Neural cell (in vitro differentiated cells): ENCODE measurements around the gene GSTM5.

ENCODE experiments used
- EP300 ChIP-seq: fragments of 450-650 bp; conservative IDR thresholded peaks from 2 replicates; pipeline ENCODE4 v1.6.1; 2014; ENCODE audit warnings: antibody characterized with exemption, mild to moderate bottlenecking, moderate library complexity; ENCODE audit not compliant: poor library complexity, severe bottlenecking
- EZH2 ChIP-seq: fragments of 200-600, 300-800 bp; shearing (Covaris generic), sonication (generic); IDR thresholded peaks from 2 replicates; pipeline ENCODE4 v1.6.1; 2014; ENCODE audit warnings: antibody characterized with exemption, low read length, borderline replicate concordance, mild to moderate bottlenecking; ENCODE audit not compliant: insufficient read depth, poor library complexity, severe bottlenecking
- POLR2AphosphoS5 ChIP-seq: IDR thresholded peaks from 2 replicates; pipeline ENCODE4 v1.6.1; 2012
- RAD21 ChIP-seq: fragments of 450-650 bp; conservative IDR thresholded peaks from 2 replicates; pipeline ENCODE4 v1.6.1; 2014; ENCODE audit warnings: antibody characterized with exemption, mild to moderate bottlenecking, moderate library complexity
- TAF1 ChIP-seq: IDR thresholded peaks from 2 replicates; pipeline ENCODE4 v1.6.1; 2012; ENCODE audit warnings: low read depth
- TF ChIP-seq, protein P1 (sequence below): fragments of 450-650 bp; IDR thresholded peaks from 2 replicates; pipeline ENCODE4 v1.5.1; 2014; ENCODE audit warnings: antibody characterized with exemption, mild to moderate bottlenecking, moderate library complexity; ENCODE audit not compliant: poor library complexity, severe bottlenecking
- TF ChIP-seq, protein P2 (sequence below): IDR thresholded peaks from 2 replicates; pipeline ENCODE4 v1.6.1; 2012; ENCODE audit warnings: borderline replicate concordance

DNA sequence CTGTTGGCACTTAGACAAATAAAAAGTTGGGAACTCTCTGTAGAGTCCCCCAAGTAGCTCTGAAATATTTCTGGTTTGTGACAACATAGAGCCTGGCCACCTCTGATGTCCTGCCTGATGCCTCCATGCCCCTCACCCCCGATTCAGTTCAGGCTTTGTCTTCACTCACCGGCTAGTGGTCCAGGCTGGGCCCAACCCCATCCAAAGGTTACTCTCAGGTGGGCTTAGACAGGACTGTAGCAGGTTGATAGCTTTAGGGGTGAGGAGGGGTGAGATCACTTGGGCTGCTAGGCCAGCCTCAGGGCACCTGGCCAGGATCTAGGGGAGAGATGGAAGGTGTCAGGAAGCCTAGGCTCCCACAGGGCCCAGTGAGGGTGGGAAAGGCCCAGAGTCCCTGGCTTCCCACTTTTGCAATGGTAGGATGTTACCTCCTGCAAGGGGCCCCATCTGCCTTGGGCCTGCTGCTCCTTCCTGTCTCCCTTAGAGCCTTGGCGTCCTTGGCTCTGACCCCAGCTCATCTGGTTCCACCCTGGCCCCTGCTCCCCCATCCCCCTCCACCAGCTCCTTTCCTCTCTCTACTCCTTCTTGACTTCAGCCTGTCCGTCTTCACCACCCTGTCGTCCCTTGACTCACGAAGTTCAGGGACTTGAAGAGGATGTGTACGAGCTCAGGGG, 44.9 kb downstream of the GSTM5 start:
- no peak for TF ChIP-seq POLR2AphosphoS5
- TF ChIP-seq, protein P1, sequence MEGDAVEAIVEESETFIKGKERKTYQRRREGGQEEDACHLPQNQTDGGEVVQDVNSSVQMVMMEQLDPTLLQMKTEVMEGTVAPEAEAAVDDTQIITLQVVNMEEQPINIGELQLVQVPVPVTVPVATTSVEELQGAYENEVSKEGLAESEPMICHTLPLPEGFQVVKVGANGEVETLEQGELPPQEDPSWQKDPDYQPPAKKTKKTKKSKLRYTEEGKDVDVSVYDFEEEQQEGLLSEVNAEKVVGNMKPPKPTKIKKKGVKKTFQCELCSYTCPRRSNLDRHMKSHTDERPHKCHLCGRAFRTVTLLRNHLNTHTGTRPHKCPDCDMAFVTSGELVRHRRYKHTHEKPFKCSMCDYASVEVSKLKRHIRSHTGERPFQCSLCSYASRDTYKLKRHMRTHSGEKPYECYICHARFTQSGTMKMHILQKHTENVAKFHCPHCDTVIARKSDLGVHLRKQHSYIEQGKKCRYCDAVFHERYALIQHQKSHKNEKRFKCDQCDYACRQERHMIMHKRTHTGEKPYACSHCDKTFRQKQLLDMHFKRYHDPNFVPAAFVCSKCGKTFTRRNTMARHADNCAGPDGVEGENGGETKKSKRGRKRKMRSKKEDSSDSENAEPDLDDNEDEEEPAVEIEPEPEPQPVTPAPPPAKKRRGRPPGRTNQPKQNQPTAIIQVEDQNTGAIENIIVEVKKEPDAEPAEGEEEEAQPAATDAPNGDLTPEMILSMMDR: no peak
- TF ChIP-seq, protein P2, sequence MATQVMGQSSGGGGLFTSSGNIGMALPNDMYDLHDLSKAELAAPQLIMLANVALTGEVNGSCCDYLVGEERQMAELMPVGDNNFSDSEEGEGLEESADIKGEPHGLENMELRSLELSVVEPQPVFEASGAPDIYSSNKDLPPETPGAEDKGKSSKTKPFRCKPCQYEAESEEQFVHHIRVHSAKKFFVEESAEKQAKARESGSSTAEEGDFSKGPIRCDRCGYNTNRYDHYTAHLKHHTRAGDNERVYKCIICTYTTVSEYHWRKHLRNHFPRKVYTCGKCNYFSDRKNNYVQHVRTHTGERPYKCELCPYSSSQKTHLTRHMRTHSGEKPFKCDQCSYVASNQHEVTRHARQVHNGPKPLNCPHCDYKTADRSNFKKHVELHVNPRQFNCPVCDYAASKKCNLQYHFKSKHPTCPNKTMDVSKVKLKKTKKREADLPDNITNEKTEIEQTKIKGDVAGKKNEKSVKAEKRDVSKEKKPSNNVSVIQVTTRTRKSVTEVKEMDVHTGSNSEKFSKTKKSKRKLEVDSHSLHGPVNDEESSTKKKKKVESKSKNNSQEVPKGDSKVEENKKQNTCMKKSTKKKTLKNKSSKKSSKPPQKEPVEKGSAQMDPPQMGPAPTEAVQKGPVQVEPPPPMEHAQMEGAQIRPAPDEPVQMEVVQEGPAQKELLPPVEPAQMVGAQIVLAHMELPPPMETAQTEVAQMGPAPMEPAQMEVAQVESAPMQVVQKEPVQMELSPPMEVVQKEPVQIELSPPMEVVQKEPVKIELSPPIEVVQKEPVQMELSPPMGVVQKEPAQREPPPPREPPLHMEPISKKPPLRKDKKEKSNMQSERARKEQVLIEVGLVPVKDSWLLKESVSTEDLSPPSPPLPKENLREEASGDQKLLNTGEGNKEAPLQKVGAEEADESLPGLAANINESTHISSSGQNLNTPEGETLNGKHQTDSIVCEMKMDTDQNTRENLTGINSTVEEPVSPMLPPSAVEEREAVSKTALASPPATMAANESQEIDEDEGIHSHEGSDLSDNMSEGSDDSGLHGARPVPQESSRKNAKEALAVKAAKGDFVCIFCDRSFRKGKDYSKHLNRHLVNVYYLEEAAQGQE: no peak
- no peak for TF ChIP-seq EZH2
- no peak for TF ChIP-seq RAD21
- TF ChIP-seq TAF1: no peak
- TF ChIP-seq EP300: no peak
